RKO (cell line): ENCODE measurements around the gene MTR.

Experiments
- DNase-seq: peaks from one replicate; pipeline ENCODE4 v3.0.0-alpha.2; 2016; ENCODE audit warnings: low spot score

The MTR gene

GRCh38 chr1:236795035-236795756 is at the start of gene MTR:
MTR (plus strand) TSS chr1:236795292; CDS start chr1:236795704, 412 bp downstream.
- peak; percentile 98 for DNase-seq

- DNase-seq, result no peak
These were observed 48.3 kb upstream of the MTR start for GRCh38 chr1:236746785-236747184.

- DNase-seq, result no peak
These were observed 47.6 kb upstream of the MTR start for GRCh38 chr1:236747311-236747985.

- peak; percentile 33 for DNase-seq
These were observed 46.7 kb upstream of the MTR start for GRCh38 chr1:236748268-236748870.

GRCh38 chr1:236750928-236751327 is 44.2 kb upstream of the MTR start:
- no peak for DNase-seq

GRCh38 chr1:236751385-236751784 is 43.7 kb upstream of the MTR start:
- no peak for DNase-seq

GRCh38 chr1:236751935-236752334 is 43.2 kb upstream of the MTR start:
- DNase-seq, result no peak

- peak; percentile 71 for DNase-seq
These were observed 41.6 kb upstream of the MTR start for GRCh38 chr1:236753516-236753915.

- DNase-seq, result no peak
These were observed 41.1 kb upstream of the MTR start for GRCh38 chr1:236753964-236754363.

- no peak for DNase-seq
These were observed 40.4 kb upstream of the MTR start for GRCh38 chr1:236754525-236755210.

- DNase-seq, result no peak
These were observed 37.5 kb upstream of the MTR start for GRCh38 chr1:236757640-236758039.

GRCh38 chr1:236759252-236759859 is 35.7 kb upstream of the MTR start:
- DNase-seq, result peak; percentile 24

GRCh38 chr1:236760480-236760879 is 34.6 kb upstream of the MTR start:
- no peak for DNase-seq

GRCh38 chr1:236760986-236761385 is 34.1 kb upstream of the MTR start:
- DNase-seq, result no peak

GRCh38 chr1:236761397-236762132 is 33.5 kb upstream of the MTR start:
- DNase-seq, result no peak

GRCh38 chr1:236762410-236762809 is 32.7 kb upstream of the MTR start:
- DNase-seq, result no peak

GRCh38 chr1:236765831-236766230 is 29.3 kb upstream of the MTR start:
- no peak for DNase-seq

GRCh38 chr1:236766506-236766905 is 28.6 kb upstream of the MTR start:
- no peak for DNase-seq

- no peak for DNase-seq
These were observed 27.8 kb upstream of the MTR start for GRCh38 chr1:236767276-236767675.

GRCh38 chr1:236768601-236769000 is 26.5 kb upstream of the MTR start:
- peak; percentile 9 for DNase-seq

GRCh38 chr1:236773919-236774318 is 21.2 kb upstream of the MTR start:
- no peak for DNase-seq

- peak; percentile 16 for DNase-seq
These were observed 20.2 kb upstream of the MTR start for GRCh38 chr1:236774926-236775325.
